Stimulated activated CD4-positive, alpha-beta T cell treated with anti-CD3 and anti-CD28 coated beads, Interleukin-12 subunit alpha, Interleukin-12 subunit beta, amount 100 ng/mL, for 24 hours (primary cell): ENCODE data around the gene MRAS.
"Not testable (repeated sequence)": the region's sequence is repeated elsewhere in the genome, so short reads cannot be mapped to it uniquely, and the experiment has no call there.

Source experiments
- DNase-seq, 2 experiments: peaks; one replicate each; pipeline ENCODE4 v3.0.0-alpha.2; 2020; ENCODE audit warnings: low read depth in 2 of 2

Gene MRAS

GRCh38 chr3:138445236-138445635, 96.9 kb downstream of the MRAS start:
- no peak for DNase-seq

DNA sequence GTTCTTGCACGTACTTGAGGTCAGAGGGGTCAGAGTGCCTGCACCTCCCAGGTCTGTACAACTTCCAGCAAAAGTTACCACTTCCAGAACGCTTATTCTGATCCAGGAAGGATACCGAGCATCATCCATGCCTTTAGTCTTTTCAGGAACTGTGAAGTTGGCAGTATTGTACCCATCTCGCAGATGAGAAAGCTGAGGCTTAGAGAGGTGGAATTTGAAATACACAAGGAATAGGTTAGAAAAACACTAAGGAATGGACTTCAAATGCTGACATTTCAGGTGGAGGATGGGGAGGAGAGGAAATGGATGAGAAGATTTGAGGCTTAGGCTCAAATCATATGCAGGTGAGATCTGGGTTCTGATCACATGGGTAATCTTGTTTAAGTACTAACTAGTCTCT, 97.3 kb downstream of the MRAS start:
- DNase-seq = no peak

- DNase-seq = no peak
These were observed 100.3 kb downstream of the MRAS start for GRCh38 chr3:138448631-138449030.

DNA sequence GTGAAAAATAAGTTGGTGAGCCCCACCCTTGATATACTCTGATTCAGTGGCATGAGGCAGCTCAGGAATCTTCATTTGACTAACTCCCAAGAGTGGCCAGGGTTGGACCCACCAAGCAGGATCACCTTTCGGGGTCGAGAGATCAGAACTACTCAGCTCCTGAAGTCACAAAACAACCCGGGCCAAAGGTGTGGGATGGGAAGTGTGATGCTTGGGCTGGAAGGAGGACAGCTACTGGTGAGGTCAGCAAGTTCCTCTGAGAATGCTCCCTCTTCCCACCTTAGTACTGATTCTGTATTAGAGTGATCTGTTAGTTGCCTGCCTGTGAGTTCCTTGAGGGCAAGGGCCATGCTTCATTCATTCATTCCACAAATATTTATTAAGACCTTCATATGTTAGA, 101.1 kb downstream of the MRAS start:
- DNase-seq = no peak

GRCh38 chr3:138450181-138450580, 101.8 kb downstream of the MRAS start:
- no peak for DNase-seq

- no peak for DNase-seq
These were observed 102.5 kb downstream of the MRAS start for GRCh38 chr3:138450704-138451424.

- DNase-seq = no peak
These were observed 103.3 kb downstream of the MRAS start for GRCh38 chr3:138451595-138452162.

GRCh38 chr3:138452436-138452835, 104.1 kb downstream of the MRAS start:
- DNase-seq = no peak

GRCh38 chr3:138453940-138454339, 105.6 kb downstream of the MRAS start:
- not testable (repeated sequence) for DNase-seq
